Transverse colon (tissue), 4 donors: Measurements from ENCODE around the gene ANAPC10. TPM values are rescaled to one million over a fixed set of nuclear protein-coding genes. Genes with fewer than 3 reads are reported as not detected.

Experiments used
- DNase-seq: peaks from one replicate; pipeline ENCODE4 v3.0.0-alpha.2; 2019
- H3K27ac ChIP-seq, 4 donors: fragments of 200-600 bp; sonication (generic); 2 replicates each; pipeline ENCODE4 v1.5.1; 2016 to 2018; ENCODE audit warnings: inconsistent platforms in 4 of 4
- H3K27me3 ChIP-seq: fragments of 200-600 bp; sonication (generic); 2 replicates; pipeline ENCODE4 v1.5.1; 2017; ENCODE audit warnings: inconsistent platforms
- H3K36me3 ChIP-seq, 4 donors: fragments of 200-600 bp; sonication (generic); 2 replicates each; pipeline ENCODE4 v1.5.1; 2017 to 2019; ENCODE audit warnings: inconsistent platforms in 4 of 4
- H3K4me1 ChIP-seq, 4 donors: fragments of 200-600 bp; sonication (generic); 2 replicates each; pipeline ENCODE4 v1.5.1; 2017 to 2020; ENCODE audit warnings: inconsistent platforms in 4 of 4
- H3K4me3 ChIP-seq, 4 donors: fragments of 200-600 bp; sonication (generic); 1 replicate in 1 of 4; 2 replicates in 3 of 4; pipeline versions ENCODE4 v1.5.1 to v1.6.1; 2017 to 2019; ENCODE audit warnings: inconsistent platforms in 4 of 4
- H3K9me3 ChIP-seq, 2 donors: fragments of 200-600 bp; sonication (generic); 2 replicates each; pipeline ENCODE4 v1.5.1; 2017 to 2019; ENCODE audit warnings: inconsistent platforms in 2 of 2
- CTCF ChIP-seq, 5 experiments: fragments of 200-600 bp in 3 of 5; fragments of 450-650 bp in 2 of 5; sonication (generic) in 3 of 5; IDR thresholded peaks; 1 replicate in 2 of 5; 2 replicates in 3 of 5; pipeline ENCODE4 v1.5.1; 2016 to 2017; ENCODE audit warnings: antibody characterized with exemption in 5 of 5, inconsistent platforms in 3 of 5, mild to moderate bottlenecking in 2 of 5, moderate library complexity in 1 of 5
- EP300 ChIP-seq: sonication (generic); formaldehyde crosslinking; IDR thresholded peaks from one replicate; pipeline ENCODE4 v1.6.1; 2017; ENCODE audit warnings: antibody characterized with exemption, low read depth
- POLR2A ChIP-seq: fragments of 450-650 bp; IDR thresholded peaks from one replicate; pipeline ENCODE4 v1.6.1; 2016; ENCODE audit warnings: antibody characterized with exemption, mild to moderate bottlenecking, moderate library complexity
- POLR2AphosphoS5 ChIP-seq, 3 donors: sonication (generic); formaldehyde crosslinking; IDR thresholded peaks; one replicate each; pipeline ENCODE4 v1.6.1; 2016; ENCODE audit warnings: antibody characterized with exemption in 3 of 3
- WGBS, 2 donors: methylation state at CpG; one replicate each; pipeline ENCODE4 v1.1.5; 2018; ENCODE audit warnings: low coverage in 1 of 2; 5-methylcytosine and 5-hydroxymethylcytosine counted together
- in situ Hi-C, 4 donors: fragments of 200-750 bp; cut with MboI; loops; one replicate each; pipeline versions ENCODE4 v1.15.0 to v1.15.1; 2017; ENCODE audit warnings: low sequenced_read_pairs in 3 of 4, low pct_ligation_motif_present in 1 of 4, low pct_unique_long_range_greater_than_20kb in 1 of 4
- intact Hi-C: fragments of 100-400 bp; cut with DNase I; formaldehyde crosslinking; loops from one replicate; pipeline ENCODE4 v1.15.1; 2023; ENCODE audit warnings: low total_unique reads
- total RNA-seq, 4 donors: library from RNA; depleted of rRNA; stranded (reverse); fragments of >200 nt; gene quantifications; one replicate each; pipeline ENCODE4 v1.1.0, GENCODE V29; 2016

Gene ANAPC10
- total RNA-seq, 4 donors from 2014 or later: 7.5 to 24.8 (median 15.4) TPM

- H3K27ac ChIP-seq: no peak overlapping the region
- 51 to 63% methylated on average over 6 of the region's 6 CpGs for WGBS, 2 donors
- intact Hi-C loops: no loop called here
- no peaks in the 10 kb centered on the region for H3K9me3 ChIP-seq
- TF ChIP-seq POLR2AphosphoS5 (IDR thresholded peaks at IDR 0.05) (no peak), CTCF (IDR thresholded peaks at IDR 0.05) (peak; percentile 37 to 53 (median 51))
- no peak overlapping the region for H3K4me3 ChIP-seq
- H3K4me1 ChIP-seq: peaks cover 0 to 11% (median 7%) of the 10 kb centered on the region in 4 donors
- H3K36me3 ChIP-seq: no peaks in the 10 kb centered on the region
- no peaks in the 10 kb centered on the region for H3K27me3 ChIP-seq
- DNase-seq: no peak
- in situ Hi-C loops: loop anchor here in 3 of 4 donors (10.0 to 25.0 kb wide), 3 partner anchors 449 to 887 kb away; no protein-coding TSS in a partner anchor
Observed at GRCh38 chr4:145061318-145061920, 36.6 kb downstream of the ANAPC10 start.

GRCh38 chr4:145058256-145058655 lies 39.7 kb downstream of the ANAPC10 start:
- in situ Hi-C loops (loop anchor here in 2 of 4 donors (25.0 kb wide), 2 partner anchors 446 to 871 kb away; no protein-coding TSS in a partner anchor), intact Hi-C loops (no loop called here)
- no peaks in the 10 kb centered on the region for H3K4me1 ChIP-seq
- no peak for DNase-seq
- no peak overlapping the region for H3K4me3 ChIP-seq
- H3K27me3 ChIP-seq: no peaks in the 10 kb centered on the region
- TF ChIP-seq EP300: no peak
- TF ChIP-seq CTCF (IDR thresholded peaks at IDR 0.05): no peak
- H3K9me3 ChIP-seq: no peaks in the 10 kb centered on the region
- H3K27ac ChIP-seq: no peak overlapping the region
- H3K36me3 ChIP-seq: no peaks in the 10 kb centered on the region

- in situ Hi-C loops: loop anchor here in 2 of 4 donors (25.0 kb wide), 2 partner anchors 444 to 869 kb away; no protein-coding TSS in a partner anchor
- Histone ChIP-seq H3K36me3 (no peaks in the 10 kb centered on the region), H3K9me3 (no peaks in the 10 kb centered on the region), H3K4me3 (no peak overlapping the region), H3K4me1 (no peaks in the 10 kb centered on the region), H3K27me3 (no peaks in the 10 kb centered on the region), H3K27ac (no peak overlapping the region)
- DNase-seq: no peak
- TF ChIP-seq POLR2A: no peak
- no peak for TF ChIP-seq POLR2AphosphoS5 (IDR thresholded peaks at IDR 0.05)
- no peak for TF ChIP-seq CTCF (IDR thresholded peaks at IDR 0.05)
- no peak for TF ChIP-seq EP300
- 87 to 94% methylated on average over 6 of the region's 6 CpGs for WGBS, 2 donors
- intact Hi-C loops: no loop called here
Observed at GRCh38 chr4:145056325-145057130, 41.5 kb downstream of the ANAPC10 start.

- Histone ChIP-seq H3K4me3 (no peak overlapping the region), H3K36me3 (no peaks in the 10 kb centered on the region), H3K27ac (no peak overlapping the region), H3K9me3 (no peaks in the 10 kb centered on the region), H3K27me3 (no peaks in the 10 kb centered on the region), H3K4me1 (no peaks in the 10 kb centered on the region)
- DNase-seq: no peak
- in situ Hi-C loops (loop anchor here in 2 of 4 donors (25.0 kb wide), 2 partner anchors 443 to 868 kb away; no protein-coding TSS in a partner anchor), intact Hi-C loops (no loop called here)
- TF ChIP-seq EP300 (no peak), CTCF (IDR thresholded peaks at IDR 0.05) (no peak), POLR2A (no peak), POLR2AphosphoS5 (IDR thresholded peaks at IDR 0.05) (no peak)
- 80 to 94% methylated on average over 2 to 5 of the region's 5 CpGs for WGBS, 2 donors
Observed at GRCh38 chr4:145055533-145056257, 42.3 kb downstream of the ANAPC10 start.
